ENCODE results near the gene NUDT2.
"Not testable (repeated sequence)": the region's sequence is repeated elsewhere in the genome, so short reads cannot be mapped to it uniquely, and the experiment has no call there.

The NUDT2 gene

DNA sequence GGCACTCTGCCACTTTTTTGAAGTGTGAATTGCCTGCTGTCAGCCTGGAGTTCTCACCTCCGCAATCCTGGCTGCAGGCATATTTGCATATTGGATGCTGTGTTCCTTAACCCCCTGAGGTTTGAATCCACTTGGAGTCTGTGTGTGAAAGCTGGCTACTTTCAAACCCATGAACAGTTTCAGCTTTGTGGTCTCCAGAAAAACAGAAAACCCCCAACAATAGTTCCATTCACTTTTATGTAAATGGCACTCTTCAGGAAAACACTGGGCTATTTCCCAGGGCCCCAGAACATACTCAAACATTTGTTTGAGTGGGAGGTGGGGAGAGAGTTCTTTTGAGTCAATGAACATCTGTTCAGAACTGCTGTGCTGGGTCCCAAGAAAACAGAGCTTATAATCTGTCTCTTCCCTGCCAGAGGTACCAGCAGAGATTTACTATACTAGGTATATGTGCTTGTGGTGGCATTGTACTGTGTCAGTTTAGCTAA, 5.0 kb downstream of the NUDT2 start:
- no peak for DNase-seq (ENCODE audit: insufficient read length, low spot score)
- no peak for FAIRE-seq

DNA sequence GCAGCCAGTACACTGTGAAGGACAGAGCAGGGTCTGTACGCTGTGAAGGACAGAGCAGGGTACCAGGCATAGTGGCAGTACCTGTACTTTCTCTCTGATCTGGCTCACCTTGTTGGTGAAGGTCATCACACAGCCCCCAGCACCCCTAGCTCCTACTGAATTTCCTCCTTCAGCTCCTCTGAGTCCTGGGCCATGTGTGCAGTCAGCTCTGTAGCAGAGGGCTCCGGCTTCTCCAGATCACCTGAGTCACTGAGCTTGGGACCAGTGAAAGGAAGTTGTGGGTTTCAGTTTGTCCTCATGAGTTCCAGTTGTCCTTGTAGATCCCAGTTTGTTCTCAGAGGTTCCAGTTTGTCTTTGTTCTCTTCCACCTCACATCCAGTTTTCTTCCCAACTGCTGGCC, 5.5 kb downstream of the NUDT2 start:
- DNase-seq (ENCODE audit: insufficient read length, low spot score) = no peak
- FAIRE-seq = no peak

DNA sequence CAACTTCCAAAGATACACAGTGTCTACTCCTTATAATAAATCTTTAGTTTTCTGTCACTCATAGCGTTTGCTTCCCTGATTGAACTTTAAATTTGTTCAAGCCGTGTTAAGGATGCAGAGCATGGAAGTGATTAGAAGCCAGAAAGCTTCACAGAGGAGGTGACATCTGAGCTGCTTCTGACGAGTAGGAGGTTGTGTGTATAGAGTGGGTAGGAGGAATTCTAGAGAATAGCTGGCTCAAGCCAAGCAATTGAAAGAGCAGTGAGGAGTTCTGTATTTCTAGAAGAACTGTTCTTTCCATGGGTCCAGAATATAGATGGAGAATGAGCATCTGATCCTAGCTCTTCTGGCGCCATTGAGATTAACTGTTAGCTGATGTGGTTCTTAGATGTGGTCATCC, 6.0 kb downstream of the NUDT2 start:
- DNase-seq (ENCODE audit: insufficient read length, low spot score) (no peak), FAIRE-seq (no peak)

- DNase-seq (ENCODE audit: insufficient read length, low spot score) (no peak), FAIRE-seq (no peak)
Observed at GRCh38 chr9:34337403-34337802, 8.0 kb downstream of the NUDT2 start.

GRCh38 chr9:34338079-34338478, 8.7 kb downstream of the NUDT2 start:
- FAIRE-seq; DNase-seq (ENCODE audit: insufficient read length, low spot score): not testable (repeated sequence)

- FAIRE-seq = no peak
- no peak for DNase-seq (ENCODE audit: insufficient read length, low spot score)
Observed at GRCh38 chr9:34338665-34339385, 9.5 kb downstream of the NUDT2 start.

- FAIRE-seq (no peak), DNase-seq (ENCODE audit: insufficient read length, low spot score) (no peak)
Observed at GRCh38 chr9:34341659-34342295, 12.4 kb downstream of the NUDT2 start.

DNA sequence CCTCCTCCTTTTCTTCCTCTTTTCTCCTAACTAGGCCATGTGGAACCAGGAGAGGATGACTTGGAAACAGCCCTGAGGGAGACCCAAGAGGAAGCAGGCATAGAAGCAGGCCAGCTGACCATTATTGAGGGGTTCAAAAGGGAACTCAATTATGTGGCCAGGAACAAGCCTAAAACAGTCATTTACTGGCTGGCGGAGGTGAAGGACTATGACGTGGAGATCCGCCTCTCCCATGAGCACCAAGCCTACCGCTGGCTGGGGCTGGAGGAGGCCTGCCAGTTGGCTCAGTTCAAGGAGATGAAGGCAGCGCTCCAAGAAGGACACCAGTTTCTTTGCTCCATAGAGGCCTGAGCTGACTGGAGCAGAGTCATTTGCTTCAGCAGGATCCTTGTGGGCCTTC, 13.7 kb downstream of the NUDT2 start:
- DNase-seq (ENCODE audit: insufficient read length, low spot score) (no peak), FAIRE-seq (no peak)

GRCh38 chr9:34343605-34344004, 14.2 kb downstream of the NUDT2 start:
- DNase-seq (ENCODE audit: insufficient read length, low spot score) = no peak
- no peak for FAIRE-seq

- DNase-seq (ENCODE audit: insufficient read length, low spot score) (no peak), FAIRE-seq (no peak)
Observed at GRCh38 chr9:34346873-34347799, 17.8 kb downstream of the NUDT2 start.

- DNase-seq (ENCODE audit: insufficient read length, low spot score) (no peak), FAIRE-seq (no peak)
Observed at GRCh38 chr9:34347800-34348158, 18.4 kb downstream of the NUDT2 start.

- DNase-seq (ENCODE audit: insufficient read length, low spot score) = no peak
- no peak for FAIRE-seq
Observed at GRCh38 chr9:34349324-34349723, 20.0 kb downstream of the NUDT2 start.

- FAIRE-seq; DNase-seq (ENCODE audit: insufficient read length, low spot score): not testable (repeated sequence)
Observed at GRCh38 chr9:34352122-34352652, 22.8 kb downstream of the NUDT2 start.

DNA sequence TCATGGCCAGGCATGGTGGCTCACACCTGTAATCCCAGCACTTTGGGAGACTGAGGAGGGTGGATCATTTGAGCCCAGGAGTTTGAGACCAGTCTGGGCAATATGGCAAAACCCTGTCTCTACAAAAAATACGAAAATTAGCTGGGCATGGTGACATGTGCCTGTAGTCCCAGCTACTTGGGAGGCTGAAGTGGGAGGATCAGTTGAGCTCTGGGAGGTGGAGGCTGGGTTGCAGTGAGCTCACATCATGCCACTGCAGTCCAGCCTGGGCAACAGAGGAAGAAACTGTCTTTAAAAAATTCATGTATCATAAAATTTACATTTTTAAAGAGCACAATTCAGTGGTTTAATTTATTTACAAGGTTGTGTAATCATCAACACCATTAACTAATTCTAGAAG, 23.6 kb downstream of the NUDT2 start:
- not testable (repeated sequence) for FAIRE-seq; DNase-seq (ENCODE audit: insufficient read length, low spot score)

DNA sequence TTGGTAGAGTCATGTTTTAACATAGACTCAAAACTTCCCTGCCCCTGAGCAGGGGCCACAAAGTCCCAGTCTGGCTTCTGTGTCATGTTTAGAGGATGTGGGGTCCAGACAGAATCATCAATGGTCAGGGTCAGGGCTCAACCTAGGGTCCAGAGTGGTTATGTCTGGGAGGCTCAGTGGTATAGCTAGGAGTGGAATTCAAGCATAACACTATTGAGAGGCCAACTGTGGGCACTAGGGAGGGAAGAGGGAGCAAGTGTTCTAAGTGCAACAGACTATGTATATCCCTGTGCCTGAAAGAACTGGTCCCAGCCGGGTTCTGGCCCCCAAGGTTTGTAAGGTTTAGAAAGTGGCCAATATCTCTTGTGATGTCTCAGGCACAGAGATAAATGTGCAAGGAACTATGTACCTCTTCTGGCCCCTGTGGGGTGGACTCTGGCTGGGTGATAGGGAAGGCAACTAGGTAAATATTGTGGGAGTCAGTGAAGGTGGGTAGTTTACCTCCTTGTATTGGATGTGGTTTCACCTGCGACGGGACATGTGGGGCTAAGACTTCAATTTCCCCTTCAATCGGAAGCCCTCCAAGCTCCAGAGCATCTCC, 33.3 kb downstream of the NUDT2 start:
- FAIRE-seq (no peak), DNase-seq (ENCODE audit: insufficient read length, low spot score) (no peak)

GRCh38 chr9:34363619-34364351, 34.4 kb downstream of the NUDT2 start:
- DNase-seq (ENCODE audit: insufficient read length, low spot score) (no peak), FAIRE-seq (no peak)

GRCh38 chr9:34365282-34365681, 35.9 kb downstream of the NUDT2 start:
- FAIRE-seq (no peak), DNase-seq (ENCODE audit: insufficient read length, low spot score) (no peak)

GRCh38 chr9:34366365-34366764, 37.0 kb downstream of the NUDT2 start:
- no peak for FAIRE-seq
- DNase-seq (ENCODE audit: insufficient read length, low spot score) = no peak

GRCh38 chr9:34367751-34368410, 38.5 kb downstream of the NUDT2 start:
- DNase-seq (ENCODE audit: insufficient read length, low spot score); FAIRE-seq: not testable (repeated sequence)
